Testis (tissue), 2 donors: ENCODE measurements around the gene NLK.

Experiments used
- CTCF ChIP-seq, 3 experiments: fragments of 450-650 bp in 2 of 3; fragments of 200-600 bp in 1 of 3; sonication (generic) in 1 of 3; IDR thresholded peaks; one replicate each; pipeline ENCODE4 v1.5.1; 2016 to 2019; ENCODE audit warnings: antibody characterized with exemption in 3 of 3, mild to moderate bottlenecking in 2 of 3, moderate library complexity in 1 of 3
- POLR2A ChIP-seq: fragments of 450-650 bp; IDR thresholded peaks from one replicate; pipeline ENCODE4 v1.6.1; 2017; ENCODE audit warnings: antibody characterized with exemption, mild to moderate bottlenecking, moderate library complexity

- TF ChIP-seq CTCF (IDR thresholded peaks at IDR 0.05), result no peak
- TF ChIP-seq POLR2A, result no peak
Observed at GRCh38 chr17:28010406-28010805, 32.1 kb upstream of the NLK start.
